Suprapubic skin (tissue), 4 donors: ENCODE results near the gene DSCAML1. TPM values are rescaled to one million over a fixed set of nuclear protein-coding genes. Genes with fewer than 3 reads are reported as not detected.

Source experiments
- DNase-seq, 2 donors: peaks; one replicate each; pipeline ENCODE4 v3.0.0-alpha.2; 2019; ENCODE audit warnings: low spot score in 2 of 2
- H3K27ac ChIP-seq: fragments of 200-600 bp; sonication (generic); one replicate; pipeline ENCODE4 v1.5.1; 2019
- H3K27me3 ChIP-seq: fragments of 200-600 bp; sonication (generic); one replicate; pipeline ENCODE4 v1.5.1; 2019
- H3K36me3 ChIP-seq: fragments of 200-600 bp; sonication (generic); one replicate; pipeline ENCODE4 v1.5.1; 2019
- H3K4me1 ChIP-seq: fragments of 200-600 bp; sonication (generic); one replicate; pipeline ENCODE4 v1.5.1; 2019
- H3K4me3 ChIP-seq: fragments of 200-600 bp; sonication (generic); one replicate; pipeline ENCODE4 v1.5.1; 2019; ENCODE audit warnings: mild to moderate bottlenecking
- H3K9me3 ChIP-seq: fragments of 200-600 bp; sonication (generic); one replicate; pipeline ENCODE4 v1.5.1; 2019
- EP300 ChIP-seq: sonication (generic); formaldehyde crosslinking; IDR thresholded peaks from one replicate; pipeline ENCODE4 v1.6.1; 2017; ENCODE audit warnings: antibody characterized with exemption
- POLR2A ChIP-seq, 2 donors: fragments of 450-650 bp; IDR thresholded peaks; one replicate each; pipeline ENCODE4 v1.6.1; 2017; ENCODE audit warnings: antibody characterized with exemption in 2 of 2, mild to moderate bottlenecking in 2 of 2, moderate library complexity in 2 of 2
- POLR2AphosphoS5 ChIP-seq, 3 donors: sonication (generic); formaldehyde crosslinking; IDR thresholded peaks; one replicate each; pipeline ENCODE4 v1.6.1; 2017; ENCODE audit warnings: antibody characterized with exemption in 3 of 3
- WGBS: methylation state at CpG from one replicate; pipeline ENCODE4 v1.1.5; 2018; 5-methylcytosine and 5-hydroxymethylcytosine counted together
- total RNA-seq, 4 donors: library from RNA; depleted of rRNA; stranded (reverse); fragments of >200 nt; gene quantifications; one replicate each; pipeline ENCODE4 v1.1.0, GENCODE V29; 2016
- TF ChIP-seq, protein P1 (sequence below), 2 donors: fragments of 200-600 bp in 1 of 2; fragments of 450-650 bp in 1 of 2; sonication (generic) in 1 of 2; IDR thresholded peaks; one replicate each; pipeline ENCODE4 v1.5.1; 2016 to 2019; ENCODE audit warnings: antibody characterized with exemption in 2 of 2, mild to moderate bottlenecking in 1 of 2, moderate library complexity in 1 of 2

The DSCAML1 gene
- total RNA-seq, 4 donors from 2014 or later = 0.11 to 0.24 (median 0.21) TPM; not detected in 1

GRCh38 chr11:117725048-117725734 is 71.8 kb downstream of the DSCAML1 start:
- TF ChIP-seq EP300 (no peak), POLR2A (IDR thresholded peaks at IDR 0.05) (no peak), POLR2AphosphoS5 (IDR thresholded peaks at IDR 0.05) (no peak)
- TF ChIP-seq, protein P1, sequence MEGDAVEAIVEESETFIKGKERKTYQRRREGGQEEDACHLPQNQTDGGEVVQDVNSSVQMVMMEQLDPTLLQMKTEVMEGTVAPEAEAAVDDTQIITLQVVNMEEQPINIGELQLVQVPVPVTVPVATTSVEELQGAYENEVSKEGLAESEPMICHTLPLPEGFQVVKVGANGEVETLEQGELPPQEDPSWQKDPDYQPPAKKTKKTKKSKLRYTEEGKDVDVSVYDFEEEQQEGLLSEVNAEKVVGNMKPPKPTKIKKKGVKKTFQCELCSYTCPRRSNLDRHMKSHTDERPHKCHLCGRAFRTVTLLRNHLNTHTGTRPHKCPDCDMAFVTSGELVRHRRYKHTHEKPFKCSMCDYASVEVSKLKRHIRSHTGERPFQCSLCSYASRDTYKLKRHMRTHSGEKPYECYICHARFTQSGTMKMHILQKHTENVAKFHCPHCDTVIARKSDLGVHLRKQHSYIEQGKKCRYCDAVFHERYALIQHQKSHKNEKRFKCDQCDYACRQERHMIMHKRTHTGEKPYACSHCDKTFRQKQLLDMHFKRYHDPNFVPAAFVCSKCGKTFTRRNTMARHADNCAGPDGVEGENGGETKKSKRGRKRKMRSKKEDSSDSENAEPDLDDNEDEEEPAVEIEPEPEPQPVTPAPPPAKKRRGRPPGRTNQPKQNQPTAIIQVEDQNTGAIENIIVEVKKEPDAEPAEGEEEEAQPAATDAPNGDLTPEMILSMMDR (IDR thresholded peaks at IDR 0.05) = no peak
- no peak overlapping the region for H3K27ac ChIP-seq
- H3K36me3 ChIP-seq = no peaks in the 10 kb centered on the region
- 87% methylated on average over 11 of the region's 12 CpGs for WGBS
- no peak for DNase-seq
- peaks cover 6% of the 10 kb centered on the region for H3K27me3 ChIP-seq
- no peaks in the 10 kb centered on the region for H3K4me1 ChIP-seq
- H3K4me3 ChIP-seq = no peak overlapping the region
- H3K9me3 ChIP-seq = no peaks in the 10 kb centered on the region

DNA sequence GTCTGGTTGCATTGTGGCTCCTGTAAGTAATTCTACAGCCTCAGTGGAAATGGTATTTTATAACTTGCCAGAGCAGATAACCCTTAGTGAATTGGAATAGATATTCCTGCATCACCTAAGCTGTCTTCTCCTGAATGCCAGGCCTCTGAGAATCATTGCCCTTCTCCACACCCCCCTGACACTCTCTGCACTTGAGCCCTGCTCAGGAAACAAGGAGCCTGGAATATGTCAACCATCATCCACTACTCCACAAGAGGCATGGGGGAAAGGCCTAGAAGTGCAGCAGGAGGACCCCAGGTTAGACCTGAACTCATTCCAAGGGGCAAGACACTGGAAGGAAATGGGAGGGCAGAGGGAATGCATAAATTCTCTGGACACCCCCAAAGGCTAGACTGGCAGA is 72.4 kb downstream of the DSCAML1 start:
- no peaks in the 10 kb centered on the region for H3K9me3 ChIP-seq
- H3K27ac ChIP-seq = no peak overlapping the region
- DNase-seq = no peak
- H3K4me1 ChIP-seq = no peaks in the 10 kb centered on the region
- no peak overlapping the region for H3K4me3 ChIP-seq
- no peaks in the 10 kb centered on the region for H3K36me3 ChIP-seq
- H3K27me3 ChIP-seq = peaks cover 6% of the 10 kb centered on the region
- TF ChIP-seq, protein P1 (IDR thresholded peaks at IDR 0.05) = no peak
- TF ChIP-seq POLR2A (IDR thresholded peaks at IDR 0.05) = no peak
- TF ChIP-seq POLR2AphosphoS5 (IDR thresholded peaks at IDR 0.05) = no peak
- no peak for TF ChIP-seq EP300

DNA sequence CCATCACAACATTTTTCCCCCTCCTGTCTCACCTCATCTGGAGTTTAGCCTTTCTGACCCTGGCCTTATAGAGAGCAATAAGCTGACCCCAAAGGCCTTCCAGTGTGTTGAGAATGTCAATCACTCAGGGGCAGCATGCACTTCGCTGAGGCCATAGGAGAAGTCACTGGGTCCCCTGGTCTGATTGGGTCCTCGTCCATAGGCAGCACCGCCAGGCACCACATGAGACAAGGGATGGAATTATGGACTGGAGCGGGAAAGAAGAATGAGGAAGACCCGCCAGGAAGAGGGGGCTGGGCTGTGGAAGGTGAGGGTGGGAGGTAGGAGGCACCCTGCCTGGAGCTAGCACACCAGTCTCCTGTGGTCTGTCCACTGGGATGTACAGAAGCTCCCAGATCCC is 72.9 kb downstream of the DSCAML1 start:
- no peak for DNase-seq
- WGBS = 98% methylated on average over 5 of the region's 5 CpGs
- H3K36me3 ChIP-seq = no peaks in the 10 kb centered on the region
- peaks cover 6% of the 10 kb centered on the region for H3K27me3 ChIP-seq
- H3K27ac ChIP-seq = no peak overlapping the region
- TF ChIP-seq POLR2AphosphoS5 (IDR thresholded peaks at IDR 0.05) = no peak
- H3K4me3 ChIP-seq = no peak overlapping the region
- H3K9me3 ChIP-seq = no peaks in the 10 kb centered on the region
- H3K4me1 ChIP-seq = no peaks in the 10 kb centered on the region

- Histone ChIP-seq H3K4me3 (no peak overlapping the region), H3K9me3 (no peaks in the 10 kb centered on the region), H3K36me3 (no peaks in the 10 kb centered on the region), H3K27me3 (peaks cover 6% of the 10 kb centered on the region), H3K4me1 (no peaks in the 10 kb centered on the region), H3K27ac (no peak overlapping the region)
- WGBS = 45% methylated on average over 12 of the region's 12 CpGs
- no peak for TF ChIP-seq POLR2AphosphoS5 (IDR thresholded peaks at IDR 0.05)
- TF ChIP-seq, protein P1 (IDR thresholded peaks at IDR 0.05) = no peak
- TF ChIP-seq POLR2A (IDR thresholded peaks at IDR 0.05) = no peak
- TF ChIP-seq EP300 = no peak
- DNase-seq = no peak
Measured at GRCh38 chr11:117723277-117724024, 73.6 kb downstream of the DSCAML1 start.

DNA sequence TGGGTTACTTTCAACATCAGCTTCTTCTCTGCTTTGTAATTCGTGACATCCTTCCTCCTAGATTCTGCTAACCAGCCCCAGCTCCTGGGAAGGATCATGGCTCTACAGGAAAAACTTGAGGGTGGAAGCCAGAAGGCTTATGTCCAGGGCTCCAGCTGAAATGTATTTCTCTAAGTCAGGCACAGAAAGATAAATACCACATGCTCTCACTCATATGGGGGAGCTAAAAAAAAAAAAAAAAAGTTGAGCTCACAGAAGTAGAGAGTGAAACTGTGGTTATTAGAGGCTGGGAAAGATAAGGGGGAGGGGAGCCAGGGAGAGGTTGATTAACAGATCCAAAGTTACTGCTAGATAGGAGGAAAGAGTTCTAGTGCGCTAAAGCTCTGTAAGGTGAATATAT is 74.9 kb downstream of the DSCAML1 start:
- TF ChIP-seq POLR2AphosphoS5 (IDR thresholded peaks at IDR 0.05) (no peak), POLR2A (IDR thresholded peaks at IDR 0.05) (no peak), EP300 (no peak)
- TF ChIP-seq, protein P1 (IDR thresholded peaks at IDR 0.05) = no peak
- H3K4me1 ChIP-seq = no peaks in the 10 kb centered on the region
- H3K27ac ChIP-seq = no peak overlapping the region
- H3K27me3 ChIP-seq = no peaks in the 10 kb centered on the region
- H3K9me3 ChIP-seq = no peaks in the 10 kb centered on the region
- DNase-seq = no peak
- H3K4me3 ChIP-seq = no peak overlapping the region
- no peaks in the 10 kb centered on the region for H3K36me3 ChIP-seq
- WGBS = 52% methylated on average over 2 of the region's 2 CpGs
